IMR-90 (cell line): Measurements from ENCODE around the gene PAX5. TPM values are rescaled to one million over a fixed set of nuclear protein-coding genes. Genes with fewer than 3 reads are reported as not detected.

Source experiments
- ATAC-seq: fragments of 200-7000 bp; cut with Tn5 transposase; 2 replicates; pipeline ENCODE4 v1.9.1; 2020; ENCODE audit warnings: low read depth, mild to moderate bottlenecking, moderate library complexity
- BruUV-seq: library from RNA; stranded (reverse); fragments of 400-500 nt; replicated peaks from 2 replicates; lab custom pipeline; 2021; lab: Mats Ljungman, UMichigan
- CTCF ChIA-PET: fragments of 300-600 bp; formaldehyde crosslinking; extraction: SDS; loops from one replicate; lab custom pipeline; 2021; ENCODE audit warnings: antibody characterized with exemption; lab: Yijun Ruan, JAX
- POLR2A ChIA-PET: fragments of 300-600 bp; sonication (Branson Sonifier 250); formaldehyde crosslinking; loops from one replicate; lab custom pipeline; 2022; ENCODE audit warnings: antibody characterized with exemption; ENCODE audit not compliant: unreplicated experiment; lab: Charles Lee
- DNase-seq: peaks from one replicate; pipeline ENCODE4 v3.0.0; 2013
- H2AFZ ChIP-seq: replicated peaks from 2 replicates; pipeline ENCODE3; 2013; ENCODE audit warnings: low read length, mild to moderate bottlenecking; ENCODE audit not compliant: poor library complexity
- H2AK5ac ChIP-seq: 2 replicates; pipeline ENCODE4 v1.6.1; 2013; ENCODE audit warnings: low read depth, low read length, inconsistent platforms
- H2AK9ac ChIP-seq: replicated peaks from 2 replicates; pipeline ENCODE3; 2013; ENCODE audit warnings: mild to moderate bottlenecking, low read depth, low read length, moderate library complexity; ENCODE audit not compliant: poor library complexity
- H2BK120ac ChIP-seq: 2 replicates; pipeline ENCODE4 v1.6.1; 2013; ENCODE audit warnings: low read depth, low read length, inconsistent platforms
- H2BK15ac ChIP-seq: 3 replicates; pipeline ENCODE4 v1.6.1; 2013; ENCODE audit warnings: low read depth, low read length, inconsistent platforms
- H2BK20ac ChIP-seq: 2 replicates; pipeline ENCODE4 v1.6.1; 2013; ENCODE audit warnings: low read depth, mild to moderate bottlenecking, inconsistent platforms, low read length, moderate library complexity
- H2BK5ac ChIP-seq: 2 replicates; pipeline ENCODE4 v1.6.1; 2013; ENCODE audit warnings: mild to moderate bottlenecking, low read depth, low read length, inconsistent platforms; ENCODE audit not compliant: poor library complexity, severe bottlenecking
- H3K14ac ChIP-seq: replicated peaks from 2 replicates; pipeline ENCODE4 v1.6.1; 2013; ENCODE audit warnings: low read depth, low read length, inconsistent platforms
- H3K18ac ChIP-seq: 2 replicates; pipeline ENCODE4 v1.6.1; 2013; ENCODE audit warnings: low read depth, low read length, control low read depth
- H3K23ac ChIP-seq: 2 replicates; pipeline ENCODE4 v1.6.1; 2013; ENCODE audit warnings: low read depth, low read length, inconsistent platforms
- H3K27ac ChIP-seq: 2 replicates; pipeline ENCODE4 v1.5.1; 2013; ENCODE audit warnings: mild to moderate bottlenecking, control low read depth, low read length; ENCODE audit not compliant: insufficient read depth
- H3K27me3 ChIP-seq: 2 replicates; pipeline ENCODE4 v1.6.1; 2013; ENCODE audit warnings: low read length; ENCODE audit not compliant: control insufficient read depth, insufficient read depth
- H3K36me3 ChIP-seq: 2 replicates; pipeline ENCODE4 v1.6.1; 2013; ENCODE audit warnings: low read length, mixed read lengths; ENCODE audit not compliant: control insufficient read depth, insufficient read depth
- H3K4ac ChIP-seq: 2 replicates; pipeline ENCODE4 v1.6.1; 2013; ENCODE audit warnings: low read depth, low read length, inconsistent platforms
- H3K4me1 ChIP-seq: 2 replicates; pipeline ENCODE4 v1.6.1; 2013; ENCODE audit warnings: low read length, mixed read lengths; ENCODE audit not compliant: control insufficient read depth, insufficient read depth
- H3K4me2 ChIP-seq: 2 replicates; pipeline ENCODE4 v1.6.1; 2013; ENCODE audit warnings: low read depth, mild to moderate bottlenecking, control low read depth, low read length, moderate library complexity
- H3K4me3 ChIP-seq: 2 replicates; pipeline ENCODE4 v1.5.1; 2013; ENCODE audit warnings: low read depth, mild to moderate bottlenecking, control low read depth, low read length, moderate library complexity; ENCODE audit not compliant: insufficient read depth
- H3K56ac ChIP-seq: 2 replicates; pipeline ENCODE4 v1.6.1; 2013; ENCODE audit warnings: low read length, inconsistent platforms; ENCODE audit not compliant: insufficient read depth; ENCODE audit errors: extremely low read depth
- H3K79me1 ChIP-seq, 2 experiments: 2 replicates each; pipeline ENCODE4 v1.6.1; 2013; ENCODE audit warnings: low read length in 2 of 2, inconsistent platforms in 1 of 2, low read depth in 1 of 2
- H3K9ac ChIP-seq: 2 replicates; pipeline ENCODE4 v1.6.1; 2013; ENCODE audit warnings: low read depth, low read length, control low read depth
- H3K9me1 ChIP-seq: 2 replicates; pipeline ENCODE4 v1.6.1; 2013; ENCODE audit warnings: low read length, inconsistent platforms; ENCODE audit not compliant: insufficient read depth
- H3K9me3 ChIP-seq: 2 replicates; pipeline ENCODE4 v1.6.1; 2013; ENCODE audit warnings: low read length; ENCODE audit not compliant: control insufficient read depth, insufficient read depth
- H4K20me1 ChIP-seq: 2 replicates; pipeline ENCODE4 v1.6.1; 2013; ENCODE audit warnings: low read length, inconsistent platforms; ENCODE audit not compliant: insufficient read depth
- H4K5ac ChIP-seq: 2 replicates; pipeline ENCODE4 v1.6.1; 2013; ENCODE audit warnings: mild to moderate bottlenecking, low read depth, low read length, control low read depth
- H4K8ac ChIP-seq, 2 experiments: 2 replicates each; pipeline ENCODE4 v1.6.1; 2013; ENCODE audit warnings: low read depth in 2 of 2, low read length in 2 of 2, control low read depth in 1 of 2, inconsistent platforms in 1 of 2
- H4K91ac ChIP-seq: 2 replicates; pipeline ENCODE4 v1.6.1; 2013; ENCODE audit warnings: low read depth, low read length, inconsistent platforms; ENCODE audit not compliant: insufficient read depth
- BHLHE40 ChIP-seq: fragments of 150-350 bp; IDR thresholded peaks from 2 replicates; pipeline ENCODE4 v1.6.1; 2016; ENCODE audit warnings: mild to moderate bottlenecking, low read depth, low read length
- CEBPB ChIP-seq: IDR thresholded peaks from 2 replicates; pipeline ENCODE4 v1.6.1; 2012; ENCODE audit warnings: low read depth, low read length, improper control_type of control experiment
- CHD1 ChIP-seq: IDR thresholded peaks from 2 replicates; pipeline ENCODE4 v1.6.1; 2012; ENCODE audit warnings: low read depth, low read length, improper control_type of control experiment
- CTCF ChIP-seq: conservative IDR thresholded peaks from 2 replicates; pipeline ENCODE4 v1.5.1; 2012; ENCODE audit warnings: mild to moderate bottlenecking, low read depth, low read length, improper control_type of control experiment
- ELK1 ChIP-seq: fragments of 150-350 bp; IDR thresholded peaks from 2 replicates; pipeline ENCODE4 v1.6.1; 2016; ENCODE audit warnings: low read depth, mild to moderate bottlenecking, low read length, moderate library complexity, borderline replicate concordance
- FOS ChIP-seq: fragments of 150-350 bp; IDR thresholded peaks from 2 replicates; pipeline ENCODE4 v1.6.1; 2016; ENCODE audit warnings: low read depth, low read length
- MAFK ChIP-seq: IDR thresholded peaks from 2 replicates; pipeline ENCODE4 v1.6.1; 2012; ENCODE audit warnings: low read depth, low read length, improper control_type of control experiment
- MAZ ChIP-seq: IDR thresholded peaks from 2 replicates; pipeline ENCODE4 v1.6.1; 2012; ENCODE audit warnings: low read depth, mild to moderate bottlenecking, low read length, improper control_type of control experiment, moderate library complexity, borderline replicate concordance
- MXI1 ChIP-seq: IDR thresholded peaks from 2 replicates; pipeline ENCODE4 v1.6.1; 2012; ENCODE audit warnings: low read depth, mild to moderate bottlenecking, low read length, moderate library complexity, borderline replicate concordance
- NFE2L2 ChIP-seq: fragments of 150-350 bp; IDR thresholded peaks from 2 replicates; pipeline ENCODE4 v1.6.1; 2016; ENCODE audit warnings: low read depth, mild to moderate bottlenecking, low read length
- POLR2A ChIP-seq: IDR thresholded peaks from 2 replicates; pipeline ENCODE4 v1.6.1; 2012; ENCODE audit warnings: mild to moderate bottlenecking, low read depth, low read length
- RAD21 ChIP-seq: IDR thresholded peaks from 2 replicates; pipeline ENCODE4 v1.6.1; 2012; ENCODE audit warnings: low read length, improper control_type of control experiment
- RCOR1 ChIP-seq: IDR thresholded peaks from 2 replicates; pipeline ENCODE4 v1.6.1; 2012; ENCODE audit warnings: mild to moderate bottlenecking, low read length, improper control_type of control experiment; ENCODE audit not compliant: insufficient replicate concordance
- RFX5 ChIP-seq: IDR thresholded peaks from 2 replicates; pipeline ENCODE4 v1.8.0; 2012; ENCODE audit warnings: low read depth, mild to moderate bottlenecking, low read length, moderate library complexity
- SMC3 ChIP-seq: fragments of 150-350 bp; IDR thresholded peaks from 2 replicates; pipeline ENCODE4 v1.6.1; 2016; ENCODE audit warnings: low read depth, mild to moderate bottlenecking, antibody characterized with exemption, low read length, moderate library complexity
- USF2 ChIP-seq: fragments of 150-350 bp; IDR thresholded peaks from 2 replicates; pipeline ENCODE4 v1.6.1; 2017; ENCODE audit warnings: mild to moderate bottlenecking, antibody characterized with exemption, low read length, low read depth
- WGBS, 2 experiments: methylation state at CpG; one replicate each; pipeline versions ENCODE4 v1.1.5 to v1.1.7; 2013; ENCODE audit warnings: missing lambda C conversion rate in 2 of 2; ENCODE audit not compliant: insufficient read length in 1 of 2; ENCODE audit errors: extremely low coverage in 2 of 2; 5-methylcytosine and 5-hydroxymethylcytosine counted together
- dilution Hi-C: fragments of 300-500 bp; cut with HindIII; formaldehyde crosslinking; loops from one replicate; pipeline ENCODE4 v1.14.3; 2018; ENCODE audit warnings: low sequenced_read_pairs; ENCODE audit not compliant: unreplicated experiment
- in situ Hi-C: fragments of 300-500 bp; cut with MboI; formaldehyde crosslinking; loops from 3 replicates; pipeline ENCODE4 v1.14.3; 2019; ENCODE audit warnings: low sequenced_read_pairs, inconsistent platforms, mixed read lengths
- intact Hi-C: fragments of 100-400 bp; cut with micrococcal nuclease; formaldehyde crosslinking; loops from 2 replicates; pipeline ENCODE4 v1.10.0; 2022
- polyA plus RNA-seq, 3 experiments: library from polyadenylated mRNA; depleted of rRNA; stranded (reverse); fragments of >200 nt; gene quantifications; 2 replicates each; pipeline ENCODE4 v1.2.3, GENCODE V29; 2012; ENCODE audit warnings: low replicate concordance in 1 of 3
- total RNA-seq: library from RNA; depleted of rRNA; stranded (reverse); fragments of >200 nt; gene quantifications from 2 replicates; pipeline ENCODE4 v1.2.3, GENCODE V29; 2012

Gene PAX5
- total and polyA plus RNA-seq, 2 of the 4 experiments (the other 2 are of a cell fraction) = not detected

GRCh38 chr9:36964791-36965190, 69.3 kb downstream of the PAX5 start:
- in situ Hi-C loops = no loop called here
- Histone ChIP-seq H2AFZ (no peak overlapping the region), H3K14ac (no peak overlapping the region), H3K9me3 (no peaks in the 10 kb centered on the region), H3K4ac (no peak overlapping the region), H4K5ac (no peak overlapping the region), H3K9me1 (no peaks in the 10 kb centered on the region), H3K4me1 (no peaks in the 10 kb centered on the region), H3K23ac (no peak overlapping the region), H3K18ac (no peak overlapping the region), H2BK120ac (no peak overlapping the region), H4K8ac (no peak overlapping the region), H2BK20ac (no peak overlapping the region), H4K20me1 (no peaks in the 10 kb centered on the region), H3K56ac (no peak overlapping the region), H3K9ac (no peak overlapping the region), H3K27me3 (peaks cover 35% of the 10 kb centered on the region), H3K79me1 (no peaks in the 10 kb centered on the region), H3K4me3 (no peak overlapping the region), H2BK5ac (no peak overlapping the region), H2BK15ac (no peak overlapping the region), H3K27ac (no peak overlapping the region), H4K91ac (no peak overlapping the region), H3K4me2 (no peak overlapping the region), H2AK9ac (no peak overlapping the region), H3K36me3 (no peaks in the 10 kb centered on the region), H2AK5ac (no peak overlapping the region)
- WGBS, 2 experiments = 63% methylated on average over 6 of the region's 7 CpGs; no CpG with 5 or more reads in 1 of the 2 experiments
- no peak for ATAC-seq
- DNase-seq = no peak
- intact Hi-C loops = no loop called here
- TF ChIP-seq SMC3 (no peak), MXI1 (no peak), USF2 (no peak), MAZ (no peak), FOS (no peak), POLR2A (no peak), NFE2L2 (no peak), RFX5 (no peak), MAFK (no peak), CTCF (no peak), RCOR1 (no peak), BHLHE40 (no peak), CHD1 (no peak), CEBPB (no peak), ELK1 (no peak), RAD21 (no peak)
- ChIA-PET CTCF (no interaction called here), POLR2A (no interaction called here)
- BruUV-seq = no TSS peak
- dilution Hi-C loops = no loop called here
